GM12801 (cell line): ENCODE data around the gene PDE3A.

Source experiments
- CTCF ChIP-seq: IDR thresholded peaks from one replicate; pipeline ENCODE4 v1.5.1; 2011; ENCODE audit warnings: control low read depth; ENCODE audit not compliant: insufficient read length; ENCODE audit errors: extremely low read depth

PDE3A gene

GRCh38 chr12:20460956-20461355, 92.6 kb downstream of the PDE3A start:
- TF ChIP-seq CTCF = no peak

DNA sequence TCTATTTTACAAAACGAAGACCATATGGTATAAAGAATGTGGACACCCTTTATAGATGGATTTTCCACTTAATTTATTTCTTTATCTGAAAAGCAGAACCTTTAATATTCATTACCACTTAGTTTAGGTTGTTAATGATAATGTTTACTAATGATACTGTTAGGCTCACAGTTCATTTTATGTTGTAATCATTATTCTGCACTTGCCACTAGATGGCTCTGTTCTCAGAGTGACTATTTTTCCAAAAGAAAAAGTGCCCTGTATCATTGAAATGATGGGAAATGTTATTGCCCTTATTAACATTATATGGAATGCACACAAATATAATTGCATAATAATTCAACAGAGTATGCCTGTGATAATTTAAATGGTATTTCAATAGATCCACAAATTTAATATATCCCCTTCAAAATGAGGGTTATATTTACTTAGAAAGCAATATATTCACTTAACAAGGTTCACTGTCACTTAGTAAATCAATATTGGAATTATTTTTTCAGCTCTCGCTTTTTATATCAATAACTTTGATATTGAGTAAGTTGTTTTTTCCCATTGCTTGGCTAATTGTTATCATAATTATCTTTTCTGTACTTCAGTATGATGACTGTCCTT, 95.7 kb downstream of the PDE3A start:
- TF ChIP-seq CTCF = no peak

- no peak for TF ChIP-seq CTCF
Measured at GRCh38 chr12:20469300-20469699, 101.0 kb downstream of the PDE3A start.

- TF ChIP-seq CTCF = no peak
Measured at GRCh38 chr12:20469756-20470155, 101.4 kb downstream of the PDE3A start.

GRCh38 chr12:20472102-20472782, 103.9 kb downstream of the PDE3A start:
- TF ChIP-seq CTCF = no peak

DNA sequence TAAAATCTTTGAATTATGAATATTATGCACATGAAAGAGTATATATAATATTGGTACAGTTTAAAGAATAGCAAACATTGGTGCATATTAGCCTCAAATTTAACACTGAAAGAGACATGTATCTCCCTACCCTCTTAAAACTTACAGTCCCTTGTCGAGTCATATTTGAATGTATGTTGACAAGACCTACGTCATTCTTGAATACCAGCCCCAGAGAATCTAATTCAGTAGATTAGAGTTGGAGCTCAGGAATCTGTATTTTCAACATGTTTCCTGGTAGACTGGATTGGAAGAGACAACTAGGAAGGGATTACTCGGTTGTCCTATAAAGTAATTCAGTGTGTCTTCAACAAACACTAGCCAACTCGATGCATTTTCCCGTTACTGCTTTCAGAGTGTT, 104.8 kb downstream of the PDE3A start:
- no peak for TF ChIP-seq CTCF

DNA sequence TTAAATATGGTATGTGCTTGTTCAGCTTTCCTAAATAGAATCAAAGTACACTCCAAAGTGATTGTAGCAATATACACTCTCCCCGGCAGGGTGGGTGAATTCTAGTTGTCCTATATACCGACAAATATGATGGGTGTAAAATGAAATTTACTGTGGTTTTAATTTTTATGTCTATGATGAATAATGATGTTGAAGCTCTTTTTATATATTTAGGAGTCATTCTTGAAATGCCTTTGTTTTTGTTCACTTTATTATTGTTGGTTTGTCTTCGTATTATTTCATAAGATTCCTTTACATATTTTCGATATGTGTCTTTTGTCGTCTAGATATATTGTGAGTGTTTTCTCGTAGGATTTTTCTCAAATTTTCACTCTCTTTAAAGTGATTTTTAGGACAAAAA, 105.7 kb downstream of the PDE3A start:
- TF ChIP-seq CTCF = no peak

GRCh38 chr12:20474443-20474842, 106.1 kb downstream of the PDE3A start:
- TF ChIP-seq CTCF = no peak
